COLO668 (cell line): Measurements from ENCODE around the gene TUBB2B.
A peak's percentile ranks its signal among the peaks of the same experiment; 100 is the strongest.

Experiments used
- DNase-seq: peaks from one replicate; lab custom pipeline; 2025; ENCODE audit not compliant: unreplicated experiment; lab: John Stamatoyannopoulos, UW

Gene TUBB2B

GRCh38 chr6:3227363-3228045 lies at the start of gene TUBB2B:
Gene TUBB2B, minus strand, starts transcription at chr6:3227653. Its CDS starts 110 bp downstream, at chr6:3227543.
- DNase-seq = peak; percentile 92

DNA sequence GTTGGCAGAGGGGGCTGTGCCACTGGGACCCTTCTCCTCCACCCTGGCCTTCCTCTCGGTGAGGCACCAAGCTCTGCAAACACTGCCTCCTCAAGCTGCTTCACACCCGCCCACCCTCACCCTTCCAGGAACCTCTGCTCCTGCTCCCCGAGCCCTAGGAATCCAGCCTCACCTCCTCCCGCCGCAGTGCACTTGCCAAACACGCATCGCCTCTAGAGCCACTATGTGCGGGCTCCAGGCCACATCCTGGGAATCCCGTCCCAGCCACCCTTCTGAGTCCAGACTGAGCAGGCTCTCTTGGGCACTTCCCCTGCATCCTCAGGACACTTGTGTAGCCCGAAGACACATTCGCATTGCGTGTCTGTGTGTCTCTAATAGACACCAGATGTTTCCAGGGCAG lies 49.8 kb upstream of the TUBB2B start:
- DNase-seq = no peak

DNA sequence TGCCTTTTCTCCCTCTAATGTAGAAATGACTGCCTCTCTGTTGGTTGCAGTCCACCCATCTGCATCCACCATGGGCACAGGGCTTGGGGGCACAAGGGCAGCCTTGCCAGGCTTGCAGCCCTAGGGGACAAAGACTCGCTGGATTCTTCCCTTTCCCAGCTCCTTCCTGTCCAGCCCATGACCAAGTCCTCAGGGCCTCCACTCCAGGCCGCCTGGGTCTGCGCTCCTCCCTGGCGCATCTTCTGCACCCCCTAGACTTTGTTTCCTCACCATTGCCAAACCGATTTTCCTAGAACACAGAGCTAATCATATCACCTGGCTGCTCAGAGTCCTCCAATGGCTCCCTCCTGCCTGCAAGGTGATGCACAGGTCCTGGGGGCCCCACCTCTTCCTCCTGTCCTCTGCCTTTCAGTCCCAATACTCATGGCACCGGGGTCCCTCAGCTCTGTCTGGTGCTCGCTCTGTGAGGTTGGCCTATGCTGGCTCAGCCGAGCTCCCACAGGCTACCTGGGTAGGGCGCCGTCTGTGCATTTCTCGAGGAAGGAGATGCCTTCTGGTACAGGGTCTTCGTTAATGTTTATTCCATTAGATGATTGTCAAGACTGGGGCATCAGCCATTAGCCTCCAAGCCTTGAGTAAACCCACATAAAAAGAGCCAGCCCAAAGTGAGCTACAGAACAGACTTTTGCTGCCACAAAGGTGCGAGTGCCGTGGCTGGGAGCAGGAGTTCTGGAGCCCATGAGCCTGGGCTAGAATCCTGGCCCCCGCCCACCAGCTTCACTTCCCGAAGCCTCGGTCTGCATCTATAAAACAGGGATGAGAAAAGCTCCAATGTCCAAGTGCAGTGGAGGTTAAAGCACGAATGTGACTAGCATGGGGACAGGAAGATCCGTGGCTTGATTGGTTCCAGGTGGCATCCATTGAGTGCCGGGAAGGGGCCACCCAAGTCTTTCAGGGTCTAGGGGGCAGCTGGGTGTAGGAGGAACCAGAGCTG lies 49.0 kb upstream of the TUBB2B start:
- no peak for DNase-seq

- DNase-seq = no peak
Measured at GRCh38 chr6:3273707-3274521, 46.5 kb upstream of the TUBB2B start.

DNA sequence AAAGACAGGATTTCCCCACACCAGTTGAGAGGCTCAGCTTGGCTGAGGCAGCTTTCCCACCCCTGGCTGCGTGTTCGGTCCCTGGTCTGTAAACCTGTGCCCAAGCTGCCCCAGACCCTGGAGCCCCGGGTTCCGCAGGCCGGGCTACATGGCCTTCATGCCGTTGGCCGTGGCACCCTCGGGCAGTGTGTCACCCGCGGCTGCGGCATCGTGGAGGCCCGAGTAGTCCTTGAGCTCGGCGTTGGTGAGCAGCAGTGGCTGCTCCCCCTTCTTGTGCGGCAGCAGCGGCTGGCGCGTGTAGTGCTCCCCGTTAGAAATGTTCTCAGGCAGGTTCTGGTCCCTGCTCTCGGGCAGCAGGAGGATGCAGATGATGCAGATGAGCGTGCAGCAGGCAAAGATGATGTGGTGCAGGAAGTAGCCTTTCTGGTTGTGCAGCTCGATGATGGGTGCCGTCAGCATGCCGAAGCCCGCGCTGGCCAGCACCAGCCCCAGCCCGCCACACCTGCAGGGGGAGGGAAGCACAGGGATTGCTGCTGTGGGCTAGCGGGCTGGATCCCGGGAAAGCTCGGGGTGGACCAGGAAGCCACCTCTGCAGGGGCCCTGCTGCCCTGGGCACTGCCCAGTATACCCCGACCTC lies 45.6 kb upstream of the TUBB2B start:
- DNase-seq = no peak

GRCh38 chr6:3271756-3272155 lies 44.3 kb upstream of the TUBB2B start:
- no peak for DNase-seq

DNA sequence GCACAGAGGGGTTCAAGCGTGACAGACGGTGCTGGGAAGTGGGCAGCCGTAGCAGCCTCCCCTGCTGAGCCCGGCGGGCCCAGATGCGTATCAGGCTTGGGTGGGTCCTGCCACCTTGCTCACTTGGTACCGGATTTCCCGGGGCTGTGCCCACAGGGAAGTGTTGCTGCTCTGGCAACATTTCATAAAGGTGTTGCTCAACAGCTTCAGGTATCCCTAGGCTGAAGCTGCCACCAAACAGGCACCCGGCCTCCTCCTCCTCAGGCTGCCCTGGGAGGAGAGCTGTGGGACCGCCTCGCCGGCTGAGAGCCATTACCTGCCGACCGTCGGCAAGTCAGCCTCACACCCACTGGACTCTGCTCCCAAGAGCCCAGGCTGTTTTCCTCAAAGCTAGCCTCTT lies 42.8 kb upstream of the TUBB2B start:
- DNase-seq = no peak

GRCh38 chr6:3269281-3269975 lies 42.0 kb upstream of the TUBB2B start:
- no peak for DNase-seq

GRCh38 chr6:3268680-3269079 lies 41.2 kb upstream of the TUBB2B start:
- DNase-seq = no peak

- DNase-seq = no peak
Measured at GRCh38 chr6:3267162-3267561, 39.7 kb upstream of the TUBB2B start.

GRCh38 chr6:3266170-3266569 lies 38.7 kb upstream of the TUBB2B start:
- no peak for DNase-seq

GRCh38 chr6:3265671-3266070 lies 38.2 kb upstream of the TUBB2B start:
- DNase-seq = no peak

DNA sequence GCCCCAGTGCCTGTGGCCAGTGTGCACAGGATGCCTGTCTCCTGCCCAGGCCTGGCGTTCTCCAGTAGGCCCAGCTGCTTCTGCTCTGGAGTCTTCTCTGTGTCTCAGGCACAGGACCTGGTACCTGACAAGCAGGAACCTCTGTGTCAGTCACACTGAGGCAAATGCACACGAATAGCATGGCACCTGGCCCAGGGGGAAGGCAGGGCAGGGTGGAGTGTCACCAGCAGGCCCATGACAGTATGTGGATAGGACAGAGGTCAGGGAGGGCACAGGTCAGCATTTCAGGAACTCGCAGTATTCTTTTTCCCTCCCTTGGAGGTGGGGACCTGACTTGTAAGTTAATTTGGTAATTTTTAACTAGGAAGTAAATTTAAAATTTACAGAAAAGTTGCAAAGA lies 36.9 kb upstream of the TUBB2B start:
- DNase-seq = no peak

DNA sequence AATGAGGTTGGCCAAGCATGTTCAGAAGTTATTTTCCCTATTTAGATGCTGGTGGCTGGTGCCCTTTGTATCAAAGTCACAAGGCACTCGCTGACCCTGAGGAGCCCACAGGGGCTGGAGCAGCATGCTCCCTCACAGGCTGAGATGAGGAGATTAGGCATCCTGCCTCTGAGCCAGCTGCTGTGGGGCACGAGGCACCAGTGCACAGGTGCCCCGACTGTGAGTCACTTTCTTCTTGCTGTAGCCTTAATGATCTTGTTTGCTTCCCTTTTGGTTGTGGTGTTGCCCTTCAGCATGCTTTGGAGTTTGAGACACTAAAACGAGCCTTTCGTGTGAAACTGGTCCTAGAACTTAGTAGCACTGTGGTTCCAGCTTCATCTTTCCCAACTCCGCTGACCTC lies 35.6 kb upstream of the TUBB2B start:
- DNase-seq = no peak

DNA sequence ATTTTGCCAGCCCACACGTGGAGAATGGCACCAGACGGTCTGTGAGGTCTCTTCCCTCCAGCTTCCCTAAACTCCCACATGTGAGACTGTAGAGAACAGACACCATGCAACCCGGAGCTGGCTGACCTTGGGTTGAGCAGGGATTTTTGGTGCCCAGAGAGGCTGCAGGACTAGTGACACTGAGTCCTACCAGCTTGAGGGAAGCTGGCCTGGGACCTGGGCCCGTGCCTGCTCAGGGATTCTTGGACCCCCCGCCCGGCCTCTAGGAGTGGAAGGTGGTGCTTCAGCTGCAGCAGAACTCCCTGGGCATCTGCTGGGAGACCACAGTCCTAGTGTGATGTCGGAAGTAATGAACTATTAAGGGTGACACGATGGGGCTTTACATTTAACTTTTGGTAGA lies 34.5 kb upstream of the TUBB2B start:
- no peak for DNase-seq

DNA sequence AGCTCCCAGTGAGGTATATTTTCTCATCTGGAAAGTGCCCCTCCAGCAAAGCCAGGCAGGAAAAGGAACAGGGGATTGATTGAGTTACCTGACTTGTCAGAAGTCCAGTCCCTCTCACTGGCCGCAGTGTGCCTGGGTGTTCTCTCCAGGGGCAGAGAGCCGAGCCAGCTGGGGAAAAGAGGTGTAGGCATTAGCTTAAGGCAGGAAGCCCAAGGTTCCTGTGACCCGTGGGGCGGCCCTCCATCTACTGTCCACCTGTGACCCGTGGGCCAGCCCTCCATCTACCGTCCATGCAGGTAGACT lies 34.0 kb upstream of the TUBB2B start:
- no peak for DNase-seq

- peak; percentile 4 for DNase-seq
Measured at GRCh38 chr6:3260772-3261517, 33.5 kb upstream of the TUBB2B start.

DNA sequence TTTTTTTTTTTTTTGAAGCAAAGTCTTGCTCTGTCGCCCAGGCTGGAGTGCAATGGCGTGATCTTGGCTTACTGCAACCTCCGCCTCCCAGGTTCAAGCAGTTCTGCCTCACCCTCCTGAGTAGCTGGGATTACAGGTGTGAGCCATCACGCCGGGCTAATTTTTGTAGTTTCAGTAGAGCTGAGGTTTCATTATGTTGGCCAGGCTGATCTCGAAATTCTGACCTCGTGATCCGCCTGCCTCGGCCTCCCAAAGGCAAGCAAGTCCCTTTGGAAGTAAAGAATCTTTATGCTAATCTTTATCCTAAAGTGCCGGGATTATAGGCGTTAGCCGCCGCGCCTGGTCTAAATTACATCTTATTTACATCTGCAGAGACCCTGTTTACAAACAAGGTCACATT lies 32.8 kb upstream of the TUBB2B start:
- no peak for DNase-seq

- DNase-seq = peak; percentile 39
Measured at GRCh38 chr6:3259491-3259958, 32.1 kb upstream of the TUBB2B start.
